Effector memory CD4-positive, alpha-beta T cell (primary cell): ENCODE data around the gene STEAP1B.

Source experiments
- DNase-seq, 3 donors: peaks; one replicate each; pipeline ENCODE4 v3.0.0-alpha.2; 2020
- H3K27ac ChIP-seq: 2 replicates; pipeline ENCODE4 v1.7.0; 2013; ENCODE audit warnings: mild to moderate bottlenecking, low read length, moderate library complexity; ENCODE audit not compliant: insufficient read depth, poor library complexity, severe bottlenecking
- H3K27me3 ChIP-seq: replicated peaks from 2 replicates; pipeline ENCODE4 v1.7.0; 2013; ENCODE audit warnings: mild to moderate bottlenecking, low read length; ENCODE audit not compliant: insufficient read depth, control insufficient read depth, poor library complexity, severe bottlenecking
- H3K36me3 ChIP-seq: 2 replicates; pipeline ENCODE4 v1.7.0; 2013; ENCODE audit warnings: mild to moderate bottlenecking, low read length, moderate library complexity; ENCODE audit not compliant: control insufficient read depth, insufficient read depth
- H3K4me1 ChIP-seq: 2 replicates; pipeline ENCODE4 v1.7.0; 2013; ENCODE audit warnings: low read length, mild to moderate bottlenecking; ENCODE audit not compliant: control insufficient read depth, insufficient read depth, poor library complexity, severe bottlenecking
- H3K4me3 ChIP-seq: 2 replicates; pipeline ENCODE4 v1.7.0; 2013; ENCODE audit warnings: low read length, low read depth, mild to moderate bottlenecking; ENCODE audit not compliant: insufficient read depth, poor library complexity, severe bottlenecking
- H3K9me3 ChIP-seq: 2 replicates; pipeline ENCODE4 v1.7.0; 2013; ENCODE audit warnings: mild to moderate bottlenecking, low read length, moderate library complexity; ENCODE audit not compliant: control insufficient read depth

The STEAP1B gene

DNA sequence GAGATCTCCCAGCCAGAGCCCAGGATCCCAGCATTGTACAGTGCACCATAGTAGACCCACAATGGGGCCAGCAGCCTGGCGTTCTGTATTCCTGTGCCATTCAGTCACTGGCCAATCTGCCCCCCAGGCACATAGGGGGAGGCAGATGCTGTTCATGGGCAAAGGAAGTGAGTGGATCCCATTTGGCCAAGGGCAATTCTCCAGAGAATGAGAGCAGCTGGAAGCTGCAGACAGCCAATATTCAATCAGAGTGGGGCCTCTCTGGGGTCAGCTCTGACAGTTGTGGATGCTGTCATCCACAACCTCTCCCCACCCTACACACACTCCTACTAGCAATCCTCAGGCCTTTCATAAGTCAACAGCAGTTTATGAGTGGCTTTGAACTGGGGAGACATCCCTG, 17.5 kb downstream of the STEAP1B start:
- Histone ChIP-seq H3K27me3 (no peaks in the 10 kb centered on the region), H3K36me3 (no peaks in the 10 kb centered on the region), H3K4me1 (no peaks in the 10 kb centered on the region), H3K27ac (no peak overlapping the region), H3K4me3 (no peak overlapping the region), H3K9me3 (no peaks in the 10 kb centered on the region)
- no peak for DNase-seq

GRCh38 chr7:22481726-22482125, 18.3 kb downstream of the STEAP1B start:
- Histone ChIP-seq H3K27me3 (no peaks in the 10 kb centered on the region), H3K4me1 (no peaks in the 10 kb centered on the region), H3K27ac (no peak overlapping the region), H3K36me3 (no peaks in the 10 kb centered on the region), H3K4me3 (no peak overlapping the region), H3K9me3 (no peaks in the 10 kb centered on the region)
- DNase-seq: no peak

GRCh38 chr7:22480523-22481075, 19.4 kb downstream of the STEAP1B start:
- H3K36me3 ChIP-seq: no peaks in the 10 kb centered on the region
- no peak for DNase-seq
- no peak overlapping the region for H3K27ac ChIP-seq
- H3K4me3 ChIP-seq: no peak overlapping the region
- H3K27me3 ChIP-seq: no peaks in the 10 kb centered on the region
- H3K4me1 ChIP-seq: no peaks in the 10 kb centered on the region
- no peaks in the 10 kb centered on the region for H3K9me3 ChIP-seq

DNA sequence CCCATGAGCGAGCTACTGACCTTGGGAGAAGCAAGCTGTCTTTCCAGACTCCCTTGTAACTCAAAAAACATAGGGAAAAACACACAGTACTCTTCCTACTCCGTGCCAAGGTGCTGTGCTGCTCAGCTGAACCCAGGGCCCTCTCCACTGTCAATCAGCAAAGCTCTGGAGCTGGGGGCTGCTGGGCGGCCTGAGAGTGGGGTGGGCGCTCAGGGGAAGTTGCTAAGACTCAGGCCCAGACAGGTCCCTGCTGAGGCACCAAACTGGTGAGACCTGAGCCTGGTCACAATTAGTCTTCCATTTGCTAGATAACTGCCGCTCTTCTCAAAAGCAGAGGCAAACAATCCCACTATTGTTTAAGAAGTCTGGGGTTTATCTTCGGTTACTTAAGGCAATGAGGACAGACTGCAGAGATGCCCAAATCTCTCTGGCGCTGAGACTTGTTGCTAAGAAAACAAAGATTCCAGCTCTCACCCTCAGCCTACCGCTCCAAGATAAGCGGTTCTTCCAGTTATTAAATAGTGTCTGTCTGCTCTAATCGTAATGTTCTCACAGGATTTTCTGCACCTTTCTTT, 22.0 kb downstream of the STEAP1B start:
- no peak for DNase-seq
- H3K36me3 ChIP-seq: no peaks in the 10 kb centered on the region
- H3K9me3 ChIP-seq: no peaks in the 10 kb centered on the region
- no peak overlapping the region for H3K4me3 ChIP-seq
- no peaks in the 10 kb centered on the region for H3K27me3 ChIP-seq
- H3K27ac ChIP-seq: no peak overlapping the region
- no peaks in the 10 kb centered on the region for H3K4me1 ChIP-seq

GRCh38 chr7:22477262-22477661, 22.7 kb downstream of the STEAP1B start:
- H3K4me1 ChIP-seq: no peaks in the 10 kb centered on the region
- H3K36me3 ChIP-seq: no peaks in the 10 kb centered on the region
- H3K27ac ChIP-seq: no peak overlapping the region
- DNase-seq: no peak
- no peaks in the 10 kb centered on the region for H3K27me3 ChIP-seq
- no peaks in the 10 kb centered on the region for H3K9me3 ChIP-seq
- no peak overlapping the region for H3K4me3 ChIP-seq

GRCh38 chr7:22476824-22477223, 23.2 kb downstream of the STEAP1B start:
- no peak for DNase-seq
- no peak overlapping the region for H3K27ac ChIP-seq
- H3K9me3 ChIP-seq: no peaks in the 10 kb centered on the region
- no peak overlapping the region for H3K4me3 ChIP-seq
- no peaks in the 10 kb centered on the region for H3K36me3 ChIP-seq
- no peaks in the 10 kb centered on the region for H3K27me3 ChIP-seq
- no peaks in the 10 kb centered on the region for H3K4me1 ChIP-seq

GRCh38 chr7:22474645-22475044, 25.3 kb downstream of the STEAP1B start:
- Histone ChIP-seq H3K27me3 (no peaks in the 10 kb centered on the region), H3K4me3 (no peak overlapping the region), H3K36me3 (no peaks in the 10 kb centered on the region), H3K9me3 (no peaks in the 10 kb centered on the region), H3K27ac (no peak overlapping the region), H3K4me1 (no peaks in the 10 kb centered on the region)
- no peak for DNase-seq

DNA sequence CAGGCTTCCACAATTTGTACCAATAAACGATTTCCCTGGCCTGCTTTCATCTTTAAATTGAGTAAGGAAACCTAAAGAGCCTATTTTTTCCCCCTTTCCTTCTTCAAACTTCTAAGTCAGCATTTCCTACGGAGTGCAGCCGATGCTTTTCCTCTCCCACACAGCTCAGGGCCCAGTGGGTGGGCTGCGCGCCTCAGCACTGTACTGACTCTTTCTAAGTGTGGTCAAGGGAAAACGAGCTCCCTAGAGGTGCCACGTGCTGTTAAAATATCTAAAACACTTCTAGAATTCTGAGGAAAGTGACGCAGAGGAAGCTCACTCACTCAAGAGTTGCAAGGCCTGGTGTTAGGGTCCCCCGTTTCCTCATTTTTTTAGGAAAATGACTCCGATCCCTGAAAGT, 29.0 kb downstream of the STEAP1B start:
- H3K27me3 ChIP-seq: no peaks in the 10 kb centered on the region
- no peaks in the 10 kb centered on the region for H3K4me1 ChIP-seq
- no peak overlapping the region for H3K4me3 ChIP-seq
- no peak overlapping the region for H3K27ac ChIP-seq
- H3K9me3 ChIP-seq: no peaks in the 10 kb centered on the region
- DNase-seq: no peak
- H3K36me3 ChIP-seq: no peaks in the 10 kb centered on the region

DNA sequence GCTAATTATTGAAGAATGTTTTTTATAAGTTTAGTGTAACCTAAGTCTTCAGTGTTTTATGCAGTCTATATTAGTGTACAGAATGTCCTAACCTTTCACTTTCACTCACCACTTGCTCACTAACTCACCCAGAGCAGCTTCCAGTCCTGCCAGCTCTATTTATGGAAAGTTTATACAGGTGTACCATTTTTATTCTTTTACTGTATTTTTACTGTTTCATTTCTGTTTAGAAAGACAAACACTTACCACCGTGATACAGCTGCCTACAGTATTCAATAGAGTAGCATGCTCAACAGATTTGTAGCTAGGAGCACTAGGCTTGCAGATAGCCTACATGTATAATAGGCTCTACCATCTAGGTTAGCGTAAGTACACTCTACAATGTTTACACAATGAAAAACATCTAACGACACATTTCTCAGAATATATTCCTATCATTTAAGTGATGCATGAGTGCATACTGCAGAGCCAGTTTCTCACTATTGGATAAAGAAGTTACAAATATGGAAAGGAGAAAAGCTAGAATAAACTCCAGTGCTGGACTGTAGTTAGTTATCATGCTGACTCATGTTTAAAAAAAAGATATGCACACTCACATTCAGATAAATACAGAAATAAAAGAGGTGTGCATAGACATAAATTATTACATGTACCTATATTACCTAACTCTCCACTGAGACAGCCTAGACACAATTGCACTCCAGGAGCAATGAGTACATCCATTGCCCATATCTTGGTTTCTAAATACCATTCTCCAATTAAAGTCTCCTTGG, 30.4 kb downstream of the STEAP1B start:
- H3K27ac ChIP-seq: no peak overlapping the region
- no peaks in the 10 kb centered on the region for H3K9me3 ChIP-seq
- no peaks in the 10 kb centered on the region for H3K27me3 ChIP-seq
- DNase-seq: no peak
- no peak overlapping the region for H3K4me3 ChIP-seq
- H3K36me3 ChIP-seq: no peaks in the 10 kb centered on the region
- no peaks in the 10 kb centered on the region for H3K4me1 ChIP-seq

DNA sequence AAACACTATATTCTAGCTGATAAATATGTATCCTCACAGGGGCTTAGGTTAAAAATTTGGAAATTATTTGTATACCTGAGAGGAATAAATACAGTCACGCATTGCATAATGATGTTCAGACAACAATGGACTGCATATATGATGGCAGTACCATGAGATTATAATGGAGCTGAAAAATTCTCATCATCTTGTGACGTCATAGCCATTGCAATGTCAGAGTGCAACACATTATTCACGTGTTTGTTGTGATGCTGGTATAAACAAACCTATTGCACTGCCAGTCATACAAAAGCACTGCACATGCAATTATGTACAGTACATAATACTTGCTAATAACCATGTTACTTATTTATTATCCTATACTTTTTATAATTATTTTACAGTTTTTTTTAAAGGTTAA, 31.4 kb downstream of the STEAP1B start:
- Histone ChIP-seq H3K9me3 (no peaks in the 10 kb centered on the region), H3K27ac (no peak overlapping the region), H3K27me3 (no peaks in the 10 kb centered on the region), H3K4me1 (no peaks in the 10 kb centered on the region), H3K36me3 (no peaks in the 10 kb centered on the region), H3K4me3 (no peak overlapping the region)
- DNase-seq: no peak
